HCT116 (cell line): ENCODE measurements around the gene TAAR8.

Source experiments
- EGR1 ChIP-seq: IDR thresholded peaks from 2 replicates; pipeline ENCODE4 v1.6.1; 2012; ENCODE audit warnings: low read depth
- EZH2 ChIP-seq: fragments of 200-600 bp; sonication (generic); IDR thresholded peaks from 2 replicates; pipeline ENCODE4 v1.6.1; 2017; ENCODE audit warnings: antibody characterized with exemption, mixed run types
- POLR2A ChIP-seq: IDR thresholded peaks from 2 replicates; pipeline ENCODE4 v1.7.0; 2011; ENCODE audit warnings: borderline replicate concordance; ENCODE audit not compliant: insufficient read depth, insufficient read length; ENCODE audit errors: extremely low read depth
- RAD21 ChIP-seq: IDR thresholded peaks from 2 replicates; pipeline ENCODE4 v1.6.1; 2012; ENCODE audit warnings: low read depth, mild to moderate bottlenecking
- TF ChIP-seq, protein P1 (sequence below), 3 experiments: fragments of 200-600 bp in 1 of 3; sonication (generic) in 1 of 3; IDR thresholded peaks in 2 of 3; conservative IDR thresholded peaks in 1 of 3; 2 replicates each; pipeline ENCODE4 v1.5.1; 2012 to 2017; ENCODE audit warnings: low read depth in 2 of 3, low read length in 2 of 3, antibody characterized with exemption in 1 of 3, borderline replicate concordance in 1 of 3, control low read depth in 1 of 3, mild to moderate bottlenecking in 1 of 3, mixed read lengths in 1 of 3, mixed run types in 1 of 3, moderate library complexity in 1 of 3; ENCODE audit not compliant: insufficient read depth in 1 of 3

DNA sequence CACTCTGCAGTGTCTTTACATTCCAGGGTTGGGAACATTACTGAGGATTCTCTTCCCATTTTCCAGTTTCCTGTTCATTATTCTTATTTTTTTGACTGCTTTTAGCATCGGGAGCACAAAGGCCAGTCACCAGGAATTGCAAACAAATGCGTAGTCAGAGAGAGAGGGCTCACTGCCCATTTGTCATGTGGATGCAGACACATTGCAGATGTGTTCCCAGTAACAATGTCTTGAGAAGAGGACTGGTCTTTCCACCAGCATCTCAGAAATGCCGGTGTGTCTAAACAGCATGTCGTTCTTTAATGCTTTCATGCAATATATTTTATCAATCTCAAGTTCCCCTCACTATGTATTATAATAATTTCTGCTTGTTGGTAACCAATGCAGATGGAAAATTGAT lies 16.7 kb downstream of the TAAR8 start:
- TF ChIP-seq RAD21 (no peak), POLR2A (no peak), EGR1 (no peak), EZH2 (no peak)
- TF ChIP-seq, protein P1, sequence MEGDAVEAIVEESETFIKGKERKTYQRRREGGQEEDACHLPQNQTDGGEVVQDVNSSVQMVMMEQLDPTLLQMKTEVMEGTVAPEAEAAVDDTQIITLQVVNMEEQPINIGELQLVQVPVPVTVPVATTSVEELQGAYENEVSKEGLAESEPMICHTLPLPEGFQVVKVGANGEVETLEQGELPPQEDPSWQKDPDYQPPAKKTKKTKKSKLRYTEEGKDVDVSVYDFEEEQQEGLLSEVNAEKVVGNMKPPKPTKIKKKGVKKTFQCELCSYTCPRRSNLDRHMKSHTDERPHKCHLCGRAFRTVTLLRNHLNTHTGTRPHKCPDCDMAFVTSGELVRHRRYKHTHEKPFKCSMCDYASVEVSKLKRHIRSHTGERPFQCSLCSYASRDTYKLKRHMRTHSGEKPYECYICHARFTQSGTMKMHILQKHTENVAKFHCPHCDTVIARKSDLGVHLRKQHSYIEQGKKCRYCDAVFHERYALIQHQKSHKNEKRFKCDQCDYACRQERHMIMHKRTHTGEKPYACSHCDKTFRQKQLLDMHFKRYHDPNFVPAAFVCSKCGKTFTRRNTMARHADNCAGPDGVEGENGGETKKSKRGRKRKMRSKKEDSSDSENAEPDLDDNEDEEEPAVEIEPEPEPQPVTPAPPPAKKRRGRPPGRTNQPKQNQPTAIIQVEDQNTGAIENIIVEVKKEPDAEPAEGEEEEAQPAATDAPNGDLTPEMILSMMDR (IDR thresholded peaks at IDR 0.05 in 2 of 3, conservative IDR thresholded peaks at IDR 0.05 in 1 of 3; ENCODE audit: borderline replicate concordance in 1 of 3, insufficient read depth in 1 of 3, low read depth in 2 of 3, low read length in 2 of 3), result no peak
